HepG2 (cell line): ENCODE data around the gene FAM169A. TPM values are rescaled to one million over a fixed set of nuclear protein-coding genes. Genes with fewer than 3 reads are reported as not detected.

Source experiments
- HMG20B ChIP-seq: conservative IDR thresholded peaks from 2 replicates; pipeline ENCODE4 v1.6.1; 2016; ENCODE audit warnings: missing genetic modification reagents, missing compliant biosample characterization
- IRX3 ChIP-seq: sonication (generic); formaldehyde crosslinking; IDR thresholded peaks from 2 replicates; pipeline ENCODE4 v1.8.1; 2023; ENCODE audit warnings: mild to moderate bottlenecking, low read depth, missing genetic modification reagents, borderline replicate concordance
- KAT8 ChIP-seq: IDR thresholded peaks from 2 replicates; pipeline ENCODE4 v1.6.1; 2016; ENCODE audit warnings: missing genetic modification reagents, missing compliant biosample characterization
- KLF13 ChIP-seq: sonication (generic); formaldehyde crosslinking; IDR thresholded peaks from 2 replicates; pipeline ENCODE4 v1.4.0; 2020; ENCODE audit warnings: mild to moderate bottlenecking, missing genetic modification reagents
- MBNL3 ChIP-seq: fragments of 250-450 bp; sonication (Bioruptor Pico); conservative IDR thresholded peaks from 2 replicates; pipeline ENCODE4 v1.8.0; 2022; ENCODE audit warnings: mild to moderate bottlenecking, inconsistent platforms
- MIXL1 ChIP-seq: IDR thresholded peaks from 2 replicates; pipeline ENCODE4 v1.6.1; 2016
- PITX1 ChIP-seq: sonication (generic); formaldehyde crosslinking; IDR thresholded peaks from 2 replicates; pipeline ENCODE4 v1.5.1; 2020; ENCODE audit warnings: mild to moderate bottlenecking, missing genetic modification reagents
- SRF ChIP-seq: IDR thresholded peaks from 2 replicates; pipeline ENCODE4 v1.6.1; 2011; ENCODE audit warnings: mild to moderate bottlenecking, low read depth, low read length, moderate library complexity
- SRSF4 ChIP-seq: fragments of 200-400 bp; formaldehyde crosslinking; IDR thresholded peaks from one replicate; pipeline ENCODE4 v1.6.1; 2018; ENCODE audit warnings: mild to moderate bottlenecking, low read depth, low read length, moderate library complexity; ENCODE audit not compliant: poor library complexity, severe bottlenecking
- STAG1 ChIP-seq: sonication (generic); formaldehyde crosslinking; IDR thresholded peaks from 2 replicates; pipeline ENCODE4 v1.4.0; 2020; ENCODE audit warnings: missing genetic modification reagents
- ZFX ChIP-seq: sonication (generic); formaldehyde crosslinking; IDR thresholded peaks from 2 replicates; pipeline ENCODE4 v1.4.0; 2020; ENCODE audit warnings: mild to moderate bottlenecking, low read depth, missing genetic modification reagents, moderate library complexity
- ZNF446 ChIP-seq: sonication (generic); formaldehyde crosslinking; IDR thresholded peaks from 2 replicates; pipeline ENCODE4 v1.5.0; 2020; ENCODE audit warnings: mild to moderate bottlenecking, missing genetic modification reagents
- ZNF558 ChIP-seq: sonication (generic); formaldehyde crosslinking; IDR thresholded peaks from 2 replicates; pipeline ENCODE4 v1.9.0; 2022; ENCODE audit warnings: mild to moderate bottlenecking, missing genetic modification reagents, borderline replicate concordance
- polyA plus RNA-seq, 8 experiments: library from polyadenylated mRNA; depleted of rRNA in 3 of 8; stranded (reverse) in 7 of 8; unstranded in 1 of 8; fragments of >200 nt; fragmentation: Illumina TruSeq in 4 of 8; extraction: Trizol in 4 of 8; gene quantifications; 2 replicates each; pipeline versions ENCODE4 v1.2.1 to v1.2.3, GENCODE V29; 2011 to 2016; ENCODE audit warnings: low read depth in 4 of 8, missing spikeins in 1 of 8, mixed read lengths in 1 of 8; ENCODE audit not compliant: insufficient read depth in 1 of 8
- total RNA-seq, 5 experiments: library from RNA; depleted of rRNA; stranded (reverse); fragments of >200 nt; fragmentation: Illumina TruSeq; extraction: Trizol; gene quantifications; 2 replicates each; pipeline ENCODE4 v1.2.3, GENCODE V29; 2016; ENCODE audit warnings: low read depth in 1 of 5
- TF ChIP-seq, protein P1 (sequence below), 2 experiments: fragments of 450-650 bp in 1 of 2; sonication (generic) in 1 of 2; formaldehyde crosslinking in 1 of 2; IDR thresholded peaks; 2 replicates each; pipeline versions ENCODE4 v1.6.1 to v1.8.0; 2016 to 2022; ENCODE audit warnings: antibody characterized with exemption in 1 of 2, mild to moderate bottlenecking in 1 of 2, missing genetic modification reagents in 1 of 2
- TF ChIP-seq, protein P2 (sequence below): sonication (generic); formaldehyde crosslinking; IDR thresholded peaks from 2 replicates; pipeline ENCODE4 v1.5.0; 2020; ENCODE audit warnings: missing genetic modification reagents, mild to moderate bottlenecking, borderline replicate concordance
- TF ChIP-seq, protein P3 (sequence below): sonication (generic); formaldehyde crosslinking; IDR thresholded peaks from 2 replicates; pipeline ENCODE4 v1.8.1; 2023; ENCODE audit warnings: mild to moderate bottlenecking, missing genetic modification reagents

FAM169A gene
- total and polyA plus RNA-seq, 2 of the 13 experiments (the other 11 are each of a cell fraction or from before 2014, with no cell fraction given), result 21.1 to 110 TPM

DNA sequence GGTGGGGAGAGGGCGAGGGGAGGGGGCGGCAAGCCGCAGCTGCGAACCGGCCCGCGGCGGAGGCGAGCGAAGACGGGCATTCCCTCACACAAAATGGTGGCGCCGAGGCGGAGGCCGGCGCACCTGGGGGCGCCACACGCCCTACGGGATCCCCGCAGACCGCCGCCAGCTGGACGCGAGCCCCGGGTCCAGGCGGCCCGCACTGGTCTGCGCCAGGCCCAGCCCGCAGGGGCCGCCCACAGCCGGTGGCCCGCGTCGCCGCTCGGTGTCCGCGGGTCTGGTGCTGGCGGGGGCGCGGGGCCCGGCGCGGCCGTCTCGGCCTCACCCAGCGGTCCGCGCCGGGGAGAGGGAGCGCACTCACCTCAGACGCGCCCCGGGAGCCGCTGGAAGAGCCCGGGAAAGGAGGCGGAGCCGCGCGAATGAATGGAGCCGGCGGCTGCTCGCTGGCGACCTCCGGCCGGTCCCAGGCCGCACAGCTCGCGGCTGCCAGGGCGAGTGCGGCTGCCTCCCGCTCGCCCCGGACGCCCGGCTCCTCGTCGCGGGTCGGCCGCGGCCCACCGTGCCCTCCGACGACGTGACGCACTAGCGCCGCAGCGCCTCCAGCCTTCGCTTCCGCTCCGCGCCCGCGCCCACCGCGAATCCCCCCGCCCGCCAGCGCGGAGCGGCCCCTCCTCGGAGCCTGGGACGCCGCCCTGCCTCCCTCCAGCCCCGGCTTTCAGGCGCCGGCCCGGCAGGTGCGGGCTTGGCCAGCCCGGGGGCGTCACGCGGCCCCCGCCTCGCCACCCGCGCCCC is at the start of gene FAM169A (continued):
- TF ChIP-seq, protein P1, sequence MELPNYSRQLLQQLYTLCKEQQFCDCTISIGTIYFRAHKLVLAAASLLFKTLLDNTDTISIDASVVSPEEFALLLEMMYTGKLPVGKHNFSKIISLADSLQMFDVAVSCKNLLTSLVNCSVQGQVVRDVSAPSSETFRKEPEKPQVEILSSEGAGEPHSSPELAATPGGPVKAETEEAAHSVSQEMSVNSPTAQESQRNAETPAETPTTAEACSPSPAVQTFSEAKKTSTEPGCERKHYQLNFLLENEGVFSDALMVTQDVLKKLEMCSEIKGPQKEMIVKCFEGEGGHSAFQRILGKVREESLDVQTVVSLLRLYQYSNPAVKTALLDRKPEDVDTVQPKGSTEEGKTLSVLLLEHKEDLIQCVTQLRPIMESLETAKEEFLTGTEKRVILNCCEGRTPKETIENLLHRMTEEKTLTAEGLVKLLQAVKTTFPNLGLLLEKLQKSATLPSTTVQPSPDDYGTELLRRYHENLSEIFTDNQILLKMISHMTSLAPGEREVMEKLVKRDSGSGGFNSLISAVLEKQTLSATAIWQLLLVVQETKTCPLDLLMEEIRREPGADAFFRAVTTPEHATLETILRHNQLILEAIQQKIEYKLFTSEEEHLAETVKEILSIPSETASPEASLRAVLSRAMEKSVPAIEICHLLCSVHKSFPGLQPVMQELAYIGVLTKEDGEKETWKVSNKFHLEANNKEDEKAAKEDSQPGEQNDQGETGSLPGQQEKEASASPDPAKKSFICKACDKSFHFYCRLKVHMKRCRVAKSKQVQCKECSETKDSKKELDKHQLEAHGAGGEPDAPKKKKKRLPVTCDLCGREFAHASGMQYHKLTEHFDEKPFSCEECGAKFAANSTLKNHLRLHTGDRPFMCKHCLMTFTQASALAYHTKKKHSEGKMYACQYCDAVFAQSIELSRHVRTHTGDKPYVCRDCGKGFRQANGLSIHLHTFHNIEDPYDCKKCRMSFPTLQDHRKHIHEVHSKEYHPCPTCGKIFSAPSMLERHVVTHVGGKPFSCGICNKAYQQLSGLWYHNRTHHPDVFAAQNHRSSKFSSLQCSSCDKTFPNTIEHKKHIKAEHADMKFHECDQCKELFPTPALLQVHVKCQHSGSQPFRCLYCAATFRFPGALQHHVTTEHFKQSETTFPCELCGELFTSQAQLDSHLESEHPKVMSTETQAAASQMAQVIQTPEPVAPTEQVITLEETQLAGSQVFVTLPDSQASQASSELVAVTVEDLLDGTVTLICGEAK (IDR thresholded peaks at IDR 0.05), result no peak
- TF ChIP-seq, protein P1 (CRISPR knock-in tag; IDR thresholded peaks at IDR 0.05), result 0 out of 2 replicates have a peak, but pooled peaks have one; percentile 1
- TF ChIP-seq KAT8, result peak; percentile 30; the same call in 1 of the 2 replicates
- peak; percentile 47; the same call in 1 of the 2 replicates for TF ChIP-seq ZNF558
- TF ChIP-seq HMG20B (CRISPR knock-in tag), result no peak
- no peak for TF ChIP-seq SRF
- TF ChIP-seq MIXL1, result no peak
- TF ChIP-seq, protein P2, sequence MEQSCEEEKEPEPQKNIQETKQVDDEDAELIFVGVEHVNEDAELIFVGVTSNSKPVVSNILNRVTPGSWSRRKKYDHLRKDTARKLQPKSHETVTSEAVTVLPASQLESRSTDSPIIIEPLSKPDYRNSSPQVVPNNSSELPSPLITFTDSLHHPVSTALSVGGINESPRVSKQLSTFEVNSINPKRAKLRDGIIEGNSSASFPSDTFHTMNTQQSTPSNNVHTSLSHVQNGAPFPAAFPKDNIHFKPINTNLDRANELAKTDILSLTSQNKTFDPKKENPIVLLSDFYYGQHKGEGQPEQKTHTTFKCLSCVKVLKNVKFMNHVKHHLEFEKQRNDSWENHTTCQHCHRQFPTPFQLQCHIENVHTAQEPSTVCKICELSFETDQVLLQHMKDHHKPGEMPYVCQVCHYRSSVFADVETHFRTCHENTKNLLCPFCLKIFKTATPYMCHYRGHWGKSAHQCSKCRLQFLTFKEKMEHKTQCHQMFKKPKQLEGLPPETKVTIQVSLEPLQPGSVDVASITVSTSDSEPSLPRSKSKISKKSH (CRISPR knock-in tag), result no peak
- peak; percentile 72 for TF ChIP-seq ZFX (CRISPR knock-in tag)
- 0 out of 2 replicates have a peak, but pooled peaks have one; percentile 29 for TF ChIP-seq ZNF446 (CRISPR knock-in tag)
- TF ChIP-seq MBNL3, result no peak
- TF ChIP-seq, protein P3, sequence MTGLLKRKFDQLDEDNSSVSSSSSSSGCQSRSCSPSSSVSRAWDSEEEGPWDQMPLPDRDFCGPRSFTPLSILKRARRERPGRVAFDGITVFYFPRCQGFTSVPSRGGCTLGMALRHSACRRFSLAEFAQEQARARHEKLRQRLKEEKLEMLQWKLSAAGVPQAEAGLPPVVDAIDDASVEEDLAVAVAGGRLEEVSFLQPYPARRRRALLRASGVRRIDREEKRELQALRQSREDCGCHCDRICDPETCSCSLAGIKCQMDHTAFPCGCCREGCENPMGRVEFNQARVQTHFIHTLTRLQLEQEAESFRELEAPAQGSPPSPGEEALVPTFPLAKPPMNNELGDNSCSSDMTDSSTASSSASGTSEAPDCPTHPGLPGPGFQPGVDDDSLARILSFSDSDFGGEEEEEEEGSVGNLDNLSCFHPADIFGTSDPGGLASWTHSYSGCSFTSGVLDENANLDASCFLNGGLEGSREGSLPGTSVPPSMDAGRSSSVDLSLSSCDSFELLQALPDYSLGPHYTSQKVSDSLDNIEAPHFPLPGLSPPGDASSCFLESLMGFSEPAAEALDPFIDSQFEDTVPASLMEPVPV (CRISPR knock-in tag), result peak; percentile 47; the same call in 1 of the 2 replicates
- peak; percentile 46; the same call in 1 of the 2 replicates for TF ChIP-seq IRX3 (CRISPR knock-in tag)
- 0 out of 2 replicates have a peak, but pooled peaks have one; percentile 43 for TF ChIP-seq PITX1 (CRISPR knock-in tag)
- TF ChIP-seq KLF13 (CRISPR knock-in tag), result no peak
- TF ChIP-seq SRSF4, result no peak
- TF ChIP-seq STAG1 (CRISPR knock-in tag), result peak; percentile 18; the same call in 1 of the 2 replicates
